Urothelium cell line (cell line): ENCODE measurements around the gene ANXA4.

Experiments used
- DNase-seq: peaks from one replicate; pipeline ENCODE4 v3.0.0; 2011; ENCODE audit warnings: low spot score, mixed read lengths
- FAIRE-seq: peaks from 2 replicates; lab custom pipeline; 2011; peaks lifted over from hg19 to GRCh38; lab: Jason Lieb, UNC

The ANXA4 gene

GRCh38 chr2:69776886-69777785 lies 35.2 kb downstream of the ANXA4 start:
- FAIRE-seq, result no peak

GRCh38 chr2:69777786-69778105 lies 35.8 kb downstream of the ANXA4 start:
- FAIRE-seq, result no peak
- no peak for DNase-seq

More at GRCh38 chr2:69776886-69777785, 35.2 kb downstream of the ANXA4 start:
- no peak for DNase-seq

- no peak for FAIRE-seq
- peak; percentile 59 for DNase-seq
These were observed 37.5 kb downstream of the ANXA4 start for GRCh38 chr2:69779258-69780001.

DNA sequence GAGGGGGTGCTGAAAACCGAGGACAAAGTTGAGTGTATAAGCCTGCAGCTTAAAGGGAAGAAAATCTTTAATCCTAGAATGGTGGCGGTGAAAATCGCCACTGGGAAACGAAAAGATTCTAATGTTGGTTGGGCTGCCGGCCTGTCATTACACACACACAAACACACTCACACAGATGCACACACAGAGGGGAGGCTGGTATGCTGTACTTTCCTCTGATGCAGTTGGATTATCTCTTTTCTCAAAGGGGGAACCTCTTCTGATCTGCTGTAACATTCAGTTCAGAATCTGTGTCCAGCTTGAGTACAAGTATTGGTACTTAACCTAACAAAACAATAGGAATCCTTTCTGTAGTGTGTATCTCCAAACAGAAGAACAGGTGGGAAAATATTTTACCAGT lies 39.0 kb downstream of the ANXA4 start:
- no peak for DNase-seq
- no peak for FAIRE-seq

GRCh38 chr2:69781321-69782248 lies 39.7 kb downstream of the ANXA4 start:
- no peak for FAIRE-seq

DNA sequence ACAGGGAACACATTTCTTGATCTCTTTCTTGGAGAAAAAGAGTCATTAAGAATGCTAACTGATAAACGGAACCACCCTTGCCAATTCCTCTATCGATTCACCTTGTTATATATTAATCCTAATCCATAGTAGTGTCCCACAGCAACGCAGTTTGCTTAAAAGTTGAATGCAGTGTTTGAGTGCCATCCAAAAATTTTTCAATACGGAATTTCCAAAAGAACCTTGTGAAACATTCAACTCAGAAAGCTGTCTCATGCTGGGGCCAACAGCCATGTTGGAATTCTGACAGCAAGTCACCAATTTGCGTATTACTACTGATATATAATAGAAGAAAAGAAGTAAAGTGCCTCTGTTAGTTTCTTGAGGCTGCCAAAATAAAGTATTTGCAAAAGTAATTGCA lies 42.3 kb downstream of the ANXA4 start:
- no peak for FAIRE-seq
- no peak for DNase-seq

More at GRCh38 chr2:69781321-69782248, 39.7 kb downstream of the ANXA4 start:
- DNase-seq, result no peak

- DNase-seq (no peak), FAIRE-seq (no peak)
These were observed 43.4 kb downstream of the ANXA4 start for GRCh38 chr2:69785358-69785757.

GRCh38 chr2:69786052-69786560 lies 44.2 kb downstream of the ANXA4 start:
- DNase-seq (no peak), FAIRE-seq (no peak)

- DNase-seq, result peak; percentile 69
- no peak for FAIRE-seq
These were observed 47.3 kb downstream of the ANXA4 start for GRCh38 chr2:69789175-69789721.

DNA sequence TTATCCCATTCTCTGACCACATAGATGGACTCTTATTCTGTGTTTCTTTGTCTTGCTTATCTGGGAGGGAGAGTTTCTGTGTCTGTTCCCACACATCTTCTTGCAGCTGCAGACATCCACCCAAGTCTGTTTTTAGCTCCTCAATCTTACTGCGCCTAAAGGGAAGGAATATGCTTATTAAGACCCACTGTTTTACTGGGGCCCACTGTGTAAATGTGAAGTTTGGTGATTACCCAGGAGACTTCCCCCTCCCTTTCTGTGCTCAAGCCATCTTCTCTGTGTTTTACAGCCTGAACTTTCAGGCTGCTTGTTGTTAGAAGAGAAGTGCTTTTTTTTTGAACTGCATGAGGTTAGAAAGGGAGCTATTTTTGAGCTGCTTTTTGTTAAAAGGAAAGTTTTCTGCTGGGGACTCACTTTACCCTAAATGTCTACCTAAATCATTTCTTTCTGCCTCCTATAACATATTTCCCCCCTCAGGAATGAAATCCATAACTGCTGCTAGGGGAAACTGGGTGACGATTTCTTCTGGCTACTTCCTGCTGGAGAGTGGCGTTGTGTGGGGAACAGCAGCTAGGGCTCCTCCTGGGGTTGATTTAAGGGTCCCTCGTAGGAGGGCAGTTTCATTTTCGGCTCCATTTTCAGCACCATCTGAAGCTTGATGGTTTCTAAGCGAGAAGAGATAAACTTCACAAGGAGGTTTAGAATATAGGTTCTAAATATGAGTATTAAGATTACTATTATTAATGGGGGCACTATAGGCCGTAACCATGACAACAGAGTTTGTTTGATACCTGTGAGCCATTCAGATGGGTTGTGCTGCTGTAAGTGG lies 48.1 kb downstream of the ANXA4 start:
- DNase-seq, result no peak
- no peak for FAIRE-seq

- DNase-seq (no peak), FAIRE-seq (no peak)
These were observed 48.6 kb downstream of the ANXA4 start for GRCh38 chr2:69790601-69790959.

GRCh38 chr2:69791045-69791444 lies 49.1 kb downstream of the ANXA4 start:
- DNase-seq, result no peak
- FAIRE-seq, result no peak

GRCh38 chr2:69796174-69796573 lies 54.2 kb downstream of the ANXA4 start:
- DNase-seq (no peak), FAIRE-seq (no peak)

DNA sequence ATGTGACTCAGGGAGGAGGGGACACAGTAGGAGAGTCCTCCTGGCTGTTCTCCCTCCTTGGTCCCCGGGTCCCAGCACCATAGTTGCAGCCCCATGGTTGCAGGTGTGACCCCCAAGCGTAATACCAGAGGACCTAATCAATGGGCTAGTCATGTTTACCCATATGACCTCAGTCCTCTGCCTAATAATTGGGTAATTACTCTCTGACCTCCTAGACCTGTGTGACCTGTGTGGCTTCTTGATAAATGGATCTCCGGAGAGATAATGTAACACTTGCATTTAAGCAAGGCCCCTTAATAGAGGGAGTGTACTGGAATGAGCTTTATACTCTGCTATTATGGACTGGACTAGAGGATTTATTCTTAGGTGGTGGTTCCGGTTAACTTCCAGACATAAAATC lies 55.3 kb downstream of the ANXA4 start:
- FAIRE-seq, result no peak
- DNase-seq, result no peak

DNA sequence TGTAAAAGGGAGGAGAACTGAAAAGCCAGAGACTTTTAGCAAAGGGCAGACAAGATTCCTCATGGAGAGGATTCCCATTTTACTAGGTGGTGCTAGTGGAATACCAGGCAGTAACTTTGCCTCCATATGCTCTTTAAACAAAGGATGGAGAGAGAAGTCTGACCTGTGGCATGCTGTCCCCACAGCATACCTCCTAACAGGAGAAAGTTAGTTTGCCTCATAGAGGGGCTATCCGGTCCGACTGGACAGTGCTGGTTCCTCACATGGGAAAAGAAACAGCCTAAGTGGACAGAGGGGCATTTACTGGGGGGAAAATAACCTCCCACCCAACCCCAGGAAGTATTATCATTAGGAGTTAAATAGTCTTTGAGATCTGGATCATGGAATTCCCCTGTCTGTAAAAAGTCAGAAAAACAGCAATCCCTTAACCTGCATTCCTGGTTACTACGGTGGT lies 55.9 kb downstream of the ANXA4 start:
- FAIRE-seq, result no peak
- no peak for DNase-seq

GRCh38 chr2:69798290-69798908 lies 56.5 kb downstream of the ANXA4 start:
- FAIRE-seq (no peak), DNase-seq (peak; percentile 28)

DNA sequence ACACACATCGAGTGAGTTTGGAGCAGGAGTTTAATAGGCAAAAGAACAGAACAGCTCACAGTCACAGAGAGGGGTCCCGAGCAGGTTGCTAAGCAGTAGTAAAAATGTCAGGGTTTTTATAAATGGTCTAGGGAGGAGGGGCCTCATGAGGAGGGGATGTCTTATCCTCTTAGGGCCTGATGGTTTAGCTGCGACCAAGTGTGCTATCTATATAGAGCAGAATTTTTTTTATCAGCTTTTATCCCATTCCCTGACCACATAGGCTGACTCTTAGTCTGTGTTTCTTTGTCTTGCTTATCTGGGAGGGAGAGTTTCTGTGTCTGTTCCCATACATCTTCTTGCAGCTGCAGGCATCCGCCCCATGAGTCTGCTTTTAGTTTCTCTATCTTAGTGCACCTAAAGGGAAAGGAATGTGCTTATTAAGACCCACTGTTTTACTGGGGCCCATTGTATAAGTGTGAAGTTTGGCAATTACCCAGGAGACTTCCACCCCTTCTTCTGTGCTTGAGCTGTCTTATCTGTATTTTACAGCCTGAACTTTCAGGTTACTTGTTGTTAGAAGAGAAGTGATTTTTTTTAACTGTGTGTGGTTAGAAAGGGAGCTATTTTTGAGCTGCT lies 57.1 kb downstream of the ANXA4 start:
- FAIRE-seq (no peak), DNase-seq (no peak)

GRCh38 chr2:69801745-69802290 lies 59.9 kb downstream of the ANXA4 start:
- FAIRE-seq (no peak), DNase-seq (no peak)
